MCF 10A (cell line): ENCODE measurements around the gene SRRM5. TPM values are rescaled to one million over a fixed set of nuclear protein-coding genes. Genes with fewer than 3 reads are reported as not detected.

Experiments
- Bru-seq: library from RNA; stranded (reverse); fragments of 400-500 nt; gene quantifications from one replicate; lab custom pipeline; 2021; lab: Mats Ljungman, UMichigan
- BruChase-seq, 2 experiments: library from RNA; stranded (reverse); fragments of 400-500 nt; gene quantifications; one replicate each; lab custom pipeline; 2021; lab: Mats Ljungman, UMichigan
- BruUV-seq: library from RNA; stranded (reverse); fragments of 400-500 nt; replicated peaks from 2 replicates; lab custom pipeline; 2021; lab: Mats Ljungman, UMichigan
- CTCF ChIA-PET: fragments of 300-600 bp; sonication (Branson Sonifier 250); formaldehyde crosslinking; extraction: SDS; loops from one replicate; lab custom pipeline; 2021; ENCODE audit warnings: antibody characterized with exemption, inconsistent platforms; lab: Yijun Ruan, JAX
- POLR2A ChIA-PET: fragments of 300-600, 350-650 bp; sonication (Branson Sonifier 250); formaldehyde crosslinking; extraction: SDS; loops from one replicate; lab custom pipeline; 2020; ENCODE audit warnings: antibody characterized with exemption, inconsistent platforms; lab: Yijun Ruan, JAX
- DNase-seq: peaks from one replicate; pipeline ENCODE4 v3.0.0-alpha.2; 2018; ENCODE audit not compliant: unreplicated experiment
- H3K27ac Mint-ChIP-seq: one replicate; pipeline ENCODE4 v1.8.0; 2022; ENCODE audit warnings: mild to moderate bottlenecking, low read depth, mixed read lengths; ENCODE audit not compliant: unreplicated experiment
- H3K27me3 Mint-ChIP-seq: one replicate; pipeline ENCODE4 v1.8.0; 2022; ENCODE audit warnings: mixed read lengths; ENCODE audit not compliant: insufficient read depth, unreplicated experiment
- H3K36me3 Mint-ChIP-seq: one replicate; pipeline ENCODE4 v1.8.0; 2022; ENCODE audit warnings: mild to moderate bottlenecking, moderate library complexity, mixed read lengths; ENCODE audit not compliant: insufficient read depth, unreplicated experiment
- H3K4me1 Mint-ChIP-seq: one replicate; pipeline ENCODE4 v1.8.0; 2022; ENCODE audit warnings: mixed read lengths; ENCODE audit not compliant: insufficient read depth, unreplicated experiment
- H3K4me3 Mint-ChIP-seq: one replicate; pipeline ENCODE4 v1.8.0; 2022; ENCODE audit warnings: mild to moderate bottlenecking, moderate library complexity, mixed read lengths; ENCODE audit not compliant: unreplicated experiment
- H3K9me3 Mint-ChIP-seq: one replicate; pipeline ENCODE4 v1.8.0; 2022; ENCODE audit warnings: mixed read lengths; ENCODE audit not compliant: unreplicated experiment
- intact Hi-C: fragments of 100-400 bp; cut with micrococcal nuclease; formaldehyde crosslinking; loops from 2 replicates; pipeline ENCODE4 v1.14.1; 2022
- long read RNA-seq: library from polyadenylated mRNA; stranded (forward); transcript quantifications from one replicate; pipeline ENCODE4 v2.0.0, GENCODE V29; 2022
- total RNA-seq: library from RNA; stranded (reverse); gene quantifications from 2 replicates; pipeline ENCODE4 v1.2.3, GENCODE V29; 2022
- TF ChIP-seq, protein P1 (sequence below): fragments of 200-600 bp; IDR thresholded peaks from one replicate; pipeline ENCODE4 v1.8.0; 2022; ENCODE audit warnings: antibody characterized with exemption, mild to moderate bottlenecking; ENCODE audit not compliant: unreplicated experiment

The SRRM5 gene, protein sequence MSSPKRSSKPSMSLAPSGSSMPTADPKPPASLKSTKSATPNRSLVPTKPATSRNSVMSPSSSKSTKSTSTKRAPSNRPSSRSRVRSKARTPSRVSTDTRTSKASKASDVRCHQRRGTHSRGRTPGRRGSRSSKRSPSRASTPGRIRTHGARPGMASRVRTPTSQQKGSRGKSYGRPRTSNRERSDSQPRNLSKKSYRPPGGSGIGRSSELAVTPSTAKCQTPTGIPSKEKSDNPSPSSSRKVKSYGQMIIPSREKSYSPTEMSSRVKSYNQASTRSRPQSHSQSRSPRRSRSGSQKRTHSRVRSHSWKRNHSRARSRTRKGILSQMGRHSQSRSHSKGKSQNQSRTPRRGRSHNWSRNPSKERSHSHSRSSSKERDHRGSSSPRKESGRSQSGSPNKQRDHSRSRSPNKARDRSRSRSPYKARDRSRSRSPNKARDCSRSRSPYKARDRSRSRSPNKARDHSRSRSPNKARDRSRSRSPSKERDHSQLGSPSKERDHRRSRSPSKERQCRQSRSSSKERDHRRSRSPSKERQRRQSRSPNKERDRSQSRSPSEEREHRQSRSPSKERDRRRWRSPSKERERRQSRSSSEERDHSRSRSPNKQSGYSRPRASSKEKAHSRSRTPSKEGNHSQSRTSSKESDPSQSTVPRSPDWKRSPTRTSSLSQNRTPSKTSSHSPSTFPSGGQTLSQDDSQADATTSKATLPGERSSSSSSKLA
- total RNA-seq = 0.28 and 0.88 TPM in 2 replicates
- percentile 53 among the genes with signal in this experiment for Bru-seq, nascent RNA
- percentile 72 among the genes with signal in this experiment for BruChase-seq, experiment 1, labeled RNA remaining after a 6-hour chase
- BruChase-seq, experiment 2, labeled RNA remaining after a 2-hour chase = percentile 58 among the genes with signal in this experiment
- long read RNA-seq = 0 reads

GRCh38 chr19:43611788-43612187, at the start of gene SRRM5:
Gene SRRM5 (plus strand): TSS chr19:43612088. CDS start chr19:43612122, 34 bp downstream.
- TF ChIP-seq, protein P1, sequence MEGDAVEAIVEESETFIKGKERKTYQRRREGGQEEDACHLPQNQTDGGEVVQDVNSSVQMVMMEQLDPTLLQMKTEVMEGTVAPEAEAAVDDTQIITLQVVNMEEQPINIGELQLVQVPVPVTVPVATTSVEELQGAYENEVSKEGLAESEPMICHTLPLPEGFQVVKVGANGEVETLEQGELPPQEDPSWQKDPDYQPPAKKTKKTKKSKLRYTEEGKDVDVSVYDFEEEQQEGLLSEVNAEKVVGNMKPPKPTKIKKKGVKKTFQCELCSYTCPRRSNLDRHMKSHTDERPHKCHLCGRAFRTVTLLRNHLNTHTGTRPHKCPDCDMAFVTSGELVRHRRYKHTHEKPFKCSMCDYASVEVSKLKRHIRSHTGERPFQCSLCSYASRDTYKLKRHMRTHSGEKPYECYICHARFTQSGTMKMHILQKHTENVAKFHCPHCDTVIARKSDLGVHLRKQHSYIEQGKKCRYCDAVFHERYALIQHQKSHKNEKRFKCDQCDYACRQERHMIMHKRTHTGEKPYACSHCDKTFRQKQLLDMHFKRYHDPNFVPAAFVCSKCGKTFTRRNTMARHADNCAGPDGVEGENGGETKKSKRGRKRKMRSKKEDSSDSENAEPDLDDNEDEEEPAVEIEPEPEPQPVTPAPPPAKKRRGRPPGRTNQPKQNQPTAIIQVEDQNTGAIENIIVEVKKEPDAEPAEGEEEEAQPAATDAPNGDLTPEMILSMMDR = no peak
- peaks cover 7% of the 10 kb centered on the region for H3K36me3 Mint-ChIP-seq
- intact Hi-C loops = no loop called here
- no peaks in the 10 kb centered on the region for H3K9me3 Mint-ChIP-seq
- BruUV-seq = no TSS peak
- CTCF ChIA-PET = no interaction called here
- no peaks in the 10 kb centered on the region for H3K27me3 Mint-ChIP-seq
- no peak within 1 kb of the TSS for H3K4me3 Mint-ChIP-seq
- peak within 1 kb of the TSS; percentile 81 for H3K27ac Mint-ChIP-seq
- H3K4me1 Mint-ChIP-seq = peaks cover 7% of the 10 kb centered on the region
- DNase-seq = no peak
- POLR2A ChIA-PET = no interaction called here

- TF ChIP-seq, protein P1 = no peak
- CTCF ChIA-PET = no interaction called here
- H3K4me1 Mint-ChIP-seq = peaks cover 6% of the 10 kb centered on the region
Observed at GRCh38 chr19:43562226-43562697, 49.6 kb upstream of the SRRM5 start.

GRCh38 chr19:43562698-43563241, 49.1 kb upstream of the SRRM5 start:
- Mint-ChIP-seq H3K36me3 (peaks cover 29% of the 10 kb centered on the region), H3K4me1 (peaks cover 6% of the 10 kb centered on the region), H3K4me3 (no peak overlapping the region), H3K27me3 (no peaks in the 10 kb centered on the region), H3K9me3 (no peaks in the 10 kb centered on the region), H3K27ac (no peak overlapping the region)
- TF ChIP-seq, protein P1 = no peak
- ChIA-PET POLR2A (no interaction called here), CTCF (no interaction called here)
- no TSS peak for BruUV-seq
- intact Hi-C loops = loop anchor here (1.0 kb wide), 1 partner anchor 35 kb away; the partner anchor contains the start of gene ETHE1
- peak; percentile 86 for DNase-seq

More at GRCh38 chr19:43562226-43562697, 49.6 kb upstream of the SRRM5 start:
- Mint-ChIP-seq H3K27me3 (no peaks in the 10 kb centered on the region), H3K9me3 (no peaks in the 10 kb centered on the region), H3K27ac (no peak overlapping the region), H3K36me3 (peaks cover 34% of the 10 kb centered on the region), H3K4me3 (no peak overlapping the region)
- DNase-seq = no peak
- POLR2A ChIA-PET = no interaction called here
- BruUV-seq = no TSS peak
- intact Hi-C loops = loop anchor here (1.0 kb wide), 1 partner anchor 35 kb away; the partner anchor contains the start of gene ETHE1
